H9 (cell line): ENCODE measurements around the gene PPARGC1A. TPM values are rescaled to one million over a fixed set of nuclear protein-coding genes. Genes with fewer than 3 reads are reported as not detected.

Source experiments
- DNase-seq: peaks from one replicate; pipeline ENCODE4 v3.0.0-alpha.2; 2017
- H2AFZ ChIP-seq: one replicate; pipeline ENCODE4 v1.6.1; 2013; ENCODE audit warnings: mild to moderate bottlenecking, low read length, control low read depth, moderate library complexity
- H2AK5ac ChIP-seq: 2 replicates; pipeline ENCODE4 v1.6.1; 2013; ENCODE audit warnings: low read length, control low read depth, mixed read lengths; ENCODE audit not compliant: insufficient read length
- H2BK120ac ChIP-seq: one replicate; pipeline ENCODE4 v1.6.1; 2013; ENCODE audit warnings: low read depth, mild to moderate bottlenecking, low read length, control low read depth, inconsistent platforms; ENCODE audit not compliant: poor library complexity, severe bottlenecking
- H2BK12ac ChIP-seq: 2 replicates; pipeline ENCODE4 v1.6.1; 2013; ENCODE audit warnings: low read length, control low read depth, mixed read lengths, low read depth; ENCODE audit not compliant: insufficient read length
- H2BK15ac ChIP-seq: 2 replicates; pipeline ENCODE4 v1.6.1; 2013; ENCODE audit warnings: low read depth, low read length, control low read depth
- H2BK20ac ChIP-seq: one replicate; pipeline ENCODE4 v1.6.1; 2013; ENCODE audit warnings: low read depth, mild to moderate bottlenecking, low read length, control low read depth, inconsistent platforms; ENCODE audit not compliant: poor library complexity, severe bottlenecking
- H2BK5ac ChIP-seq: 2 replicates; pipeline ENCODE4 v1.6.1; 2013; ENCODE audit warnings: low read length, control low read depth, mixed read lengths; ENCODE audit not compliant: insufficient read length
- H3K14ac ChIP-seq: 2 replicates; pipeline ENCODE4 v1.6.1; 2013; ENCODE audit warnings: low read length, control low read depth; ENCODE audit not compliant: insufficient read depth
- H3K18ac ChIP-seq: 2 replicates; pipeline ENCODE4 v1.6.1; 2013; ENCODE audit warnings: low read depth, mild to moderate bottlenecking, mixed read lengths, low read length, control low read depth; ENCODE audit not compliant: insufficient read length
- H3K23ac ChIP-seq: 2 replicates; pipeline ENCODE4 v1.6.1; 2013; ENCODE audit warnings: low read length, control low read depth, mixed read lengths, low read depth; ENCODE audit not compliant: insufficient read length
- H3K23me2 ChIP-seq: 2 replicates; pipeline ENCODE4 v1.6.1; 2013; ENCODE audit warnings: low read depth, mild to moderate bottlenecking, mixed read lengths, low read length, control low read depth; ENCODE audit not compliant: insufficient read length, poor library complexity, severe bottlenecking
- H3K27ac ChIP-seq: 2 replicates; pipeline ENCODE4 v1.5.1; 2013; ENCODE audit warnings: low read length, control low read depth, mixed read lengths, low read depth; ENCODE audit not compliant: insufficient read length
- H3K27me3 ChIP-seq: 2 replicates; pipeline ENCODE4 v1.6.1; 2013; ENCODE audit warnings: low read length, control low read depth, inconsistent platforms; ENCODE audit not compliant: insufficient read depth
- H3K4ac ChIP-seq: 2 replicates; pipeline ENCODE4 v1.6.1; 2013; ENCODE audit warnings: low read depth, mild to moderate bottlenecking, control low read depth, inconsistent platforms, low read length, moderate library complexity
- H3K4me1 ChIP-seq: 2 replicates; pipeline ENCODE4 v1.6.1; 2013; ENCODE audit warnings: low read length, control low read depth, inconsistent platforms; ENCODE audit not compliant: insufficient read depth
- H3K4me2 ChIP-seq: 2 replicates; pipeline ENCODE4 v1.6.1; 2013; ENCODE audit warnings: low read length, control low read depth, mixed read lengths; ENCODE audit not compliant: insufficient read length, insufficient read depth
- H3K56ac ChIP-seq: 2 replicates; pipeline ENCODE4 v1.6.1; 2013; ENCODE audit warnings: low read depth, mild to moderate bottlenecking, mixed read lengths, low read length, control low read depth; ENCODE audit not compliant: insufficient read length
- H3K79me1 ChIP-seq: 2 replicates; pipeline ENCODE4 v1.6.1; 2013; ENCODE audit warnings: low read depth, mild to moderate bottlenecking, moderate library complexity, low read length, control low read depth, inconsistent platforms; ENCODE audit not compliant: insufficient read depth, poor library complexity, severe bottlenecking
- H3K79me2 ChIP-seq: 2 replicates; pipeline ENCODE4 v1.6.1; 2013; ENCODE audit warnings: low read length, control low read depth, inconsistent platforms; ENCODE audit not compliant: insufficient read depth
- H3K9ac ChIP-seq: 2 replicates; pipeline ENCODE4 v1.6.1; 2013; ENCODE audit warnings: low read length, control low read depth, mixed read lengths; ENCODE audit not compliant: insufficient read length; ENCODE audit errors: extremely low read depth
- H3K9me3 ChIP-seq: one replicate; pipeline ENCODE4 v1.6.1; 2013; ENCODE audit warnings: low read depth, low read length, inconsistent platforms; ENCODE audit not compliant: control insufficient read depth
- H3T11ph ChIP-seq: one replicate; pipeline ENCODE4 v1.6.1; 2013; ENCODE audit warnings: mild to moderate bottlenecking, low read length, control low read depth, inconsistent platforms
- H4K20me1 ChIP-seq: one replicate; pipeline ENCODE4 v1.6.1; 2013; ENCODE audit not compliant: control insufficient read depth, insufficient read length, insufficient read depth
- H4K5ac ChIP-seq: 2 replicates; pipeline ENCODE4 v1.6.1; 2013; ENCODE audit warnings: low read depth, mild to moderate bottlenecking, mixed read lengths, low read length, control low read depth; ENCODE audit not compliant: insufficient read length
- H4K8ac ChIP-seq: replicated peaks from 2 replicates; pipeline ENCODE4 v1.6.1; 2013; ENCODE audit warnings: low read length, control low read depth, mixed read lengths, low read depth; ENCODE audit not compliant: insufficient read length
- H4K91ac ChIP-seq: 2 replicates; pipeline ENCODE4 v1.6.1; 2013; ENCODE audit warnings: low read depth, mild to moderate bottlenecking, moderate library complexity, mixed read lengths, low read length, control low read depth; ENCODE audit not compliant: insufficient read length
- H3K27ac Mint-ChIP-seq, 3 experiments: 2 replicates in 2 of 3; 3 replicates in 1 of 3; pipeline ENCODE4 v1.8.0; 2020 to 2021; ENCODE audit warnings: mixed read lengths in 3 of 3, mild to moderate bottlenecking in 1 of 3, moderate library complexity in 1 of 3
- H3K27me3 Mint-ChIP-seq: 2 replicates; pipeline ENCODE4 v1.8.0; 2021; ENCODE audit warnings: low read depth, mild to moderate bottlenecking, moderate library complexity, mixed read lengths
- H3K36me3 Mint-ChIP-seq, 3 experiments: 2 replicates in 2 of 3; 3 replicates in 1 of 3; pipeline ENCODE4 v1.8.0; 2020 to 2021; ENCODE audit warnings: low read depth in 3 of 3, mixed read lengths in 3 of 3; ENCODE audit not compliant: insufficient read depth in 1 of 3
- H3K4me1 Mint-ChIP-seq, 2 experiments: 2 replicates each; pipeline ENCODE4 v1.8.0; 2020; ENCODE audit warnings: mixed read lengths in 2 of 2
- H3K4me3 Mint-ChIP-seq, 2 experiments: 2 replicates in 1 of 2; 3 replicates in 1 of 2; pipeline ENCODE4 v1.8.0; 2020 to 2021; ENCODE audit warnings: mild to moderate bottlenecking in 2 of 2, mixed read lengths in 2 of 2, moderate library complexity in 1 of 2
- H3K9me3 Mint-ChIP-seq, 2 experiments: 2 replicates in 1 of 2; 3 replicates in 1 of 2; pipeline ENCODE4 v1.8.0; 2020; ENCODE audit warnings: mild to moderate bottlenecking in 2 of 2, mixed read lengths in 2 of 2, moderate library complexity in 1 of 2
- WGBS: extraction: QIAGEN DNeasy Blood & Tissue Kit; methylation state at CpG from one replicate; pipeline ENCODE4 v1.1.7; 2013; ENCODE audit warnings: missing lambda C conversion rate, low lambda C conversion rate, mixed read lengths; ENCODE audit not compliant: insufficient read length; ENCODE audit errors: extremely low coverage; 5-methylcytosine and 5-hydroxymethylcytosine counted together
- total RNA-seq: library from RNA; stranded (reverse); gene quantifications from 2 replicates; pipeline ENCODE4 v1.2.1, GENCODE V29; 2021
- TF ChIP-seq, protein P1 (sequence below): fragments of 200-600 bp; sonication (generic); conservative IDR thresholded peaks from 3 replicates; pipeline ENCODE4 v1.8.0; 2021; ENCODE audit warnings: antibody characterized with exemption, mild to moderate bottlenecking

Gene PPARGC1A
- total RNA-seq, 1 experiment from 2014 or later: 1.7 TPM

GRCh38 chr4:23746027-23746426 lies 143.8 kb downstream of the PPARGC1A start:
- no peak overlapping the region for H3K18ac ChIP-seq
- no peak overlapping the region for H3K4me2 ChIP-seq
- H3K79me1 ChIP-seq: no peaks in the 10 kb centered on the region
- Mint-ChIP-seq H3K4me3 (no peak overlapping the region), H3K4me1 (no peaks in the 10 kb centered on the region), H3K27ac (no peak overlapping the region), H3K9me3 (peaks cover 0 to 2% of the 10 kb centered on the region in 2 experiments; a peak in 2 of 5 replicates), H3K36me3 (no peaks in the 10 kb centered on the region; a peak in 1 of 7 replicates), H3K27me3 (no peaks in the 10 kb centered on the region)
- no peak overlapping the region for H4K91ac ChIP-seq
- no peak overlapping the region for H3K4ac ChIP-seq
- WGBS: no CpG with 5 or more reads among the region's 3 CpGs
- H3K14ac ChIP-seq: no peak overlapping the region
- H3K56ac ChIP-seq: no peak overlapping the region
- H2BK120ac ChIP-seq: no peak overlapping the region
- no peak overlapping the region for H3K23ac ChIP-seq
- H2BK15ac ChIP-seq: no peak overlapping the region
- no peaks in the 10 kb centered on the region for H4K20me1 ChIP-seq
- no peak overlapping the region for H3K9ac ChIP-seq
- no peak overlapping the region for H2BK12ac ChIP-seq
- H3K79me2 ChIP-seq: no peaks in the 10 kb centered on the region
- H3K27me3 ChIP-seq: no peaks in the 10 kb centered on the region
- TF ChIP-seq, protein P1, sequence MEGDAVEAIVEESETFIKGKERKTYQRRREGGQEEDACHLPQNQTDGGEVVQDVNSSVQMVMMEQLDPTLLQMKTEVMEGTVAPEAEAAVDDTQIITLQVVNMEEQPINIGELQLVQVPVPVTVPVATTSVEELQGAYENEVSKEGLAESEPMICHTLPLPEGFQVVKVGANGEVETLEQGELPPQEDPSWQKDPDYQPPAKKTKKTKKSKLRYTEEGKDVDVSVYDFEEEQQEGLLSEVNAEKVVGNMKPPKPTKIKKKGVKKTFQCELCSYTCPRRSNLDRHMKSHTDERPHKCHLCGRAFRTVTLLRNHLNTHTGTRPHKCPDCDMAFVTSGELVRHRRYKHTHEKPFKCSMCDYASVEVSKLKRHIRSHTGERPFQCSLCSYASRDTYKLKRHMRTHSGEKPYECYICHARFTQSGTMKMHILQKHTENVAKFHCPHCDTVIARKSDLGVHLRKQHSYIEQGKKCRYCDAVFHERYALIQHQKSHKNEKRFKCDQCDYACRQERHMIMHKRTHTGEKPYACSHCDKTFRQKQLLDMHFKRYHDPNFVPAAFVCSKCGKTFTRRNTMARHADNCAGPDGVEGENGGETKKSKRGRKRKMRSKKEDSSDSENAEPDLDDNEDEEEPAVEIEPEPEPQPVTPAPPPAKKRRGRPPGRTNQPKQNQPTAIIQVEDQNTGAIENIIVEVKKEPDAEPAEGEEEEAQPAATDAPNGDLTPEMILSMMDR: no peak
- no peak overlapping the region for H3T11ph ChIP-seq
- H3K4me1 ChIP-seq: no peaks in the 10 kb centered on the region
- no peak overlapping the region for H4K8ac ChIP-seq
- no peak overlapping the region for H4K5ac ChIP-seq
- DNase-seq: no peak
- H2BK20ac ChIP-seq: no peak overlapping the region
- H2AFZ ChIP-seq: no peak overlapping the region
- no peak overlapping the region for H3K27ac ChIP-seq
- no peak overlapping the region for H2AK5ac ChIP-seq
- H3K23me2 ChIP-seq: no peaks in the 10 kb centered on the region
- H2BK5ac ChIP-seq: no peak overlapping the region
- no peaks in the 10 kb centered on the region for H3K9me3 ChIP-seq
